ENCODE data around the gene POU2AF2. TPM values are rescaled to one million over a fixed set of nuclear protein-coding genes. Genes with fewer than 3 reads are reported as not detected.

Gene POU2AF2, protein sequence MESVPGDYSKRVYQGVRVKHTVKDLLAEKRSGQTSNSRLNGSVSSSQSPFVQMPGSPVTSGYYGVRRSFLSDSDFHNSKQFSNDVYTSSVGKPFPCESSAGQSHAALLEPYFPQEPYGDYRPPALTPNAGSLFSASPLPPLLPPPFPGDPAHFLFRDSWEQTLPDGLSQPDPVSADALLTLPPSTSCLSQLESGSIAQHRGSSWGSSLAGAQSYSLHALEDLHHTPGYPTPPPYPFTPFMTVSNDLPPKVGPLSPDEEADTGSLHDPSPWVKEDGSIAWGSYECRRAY
- under 1 TPM in 1 of 4 donors, not detected in 3; 0.66 TPM for total RNA-seq

DNA sequence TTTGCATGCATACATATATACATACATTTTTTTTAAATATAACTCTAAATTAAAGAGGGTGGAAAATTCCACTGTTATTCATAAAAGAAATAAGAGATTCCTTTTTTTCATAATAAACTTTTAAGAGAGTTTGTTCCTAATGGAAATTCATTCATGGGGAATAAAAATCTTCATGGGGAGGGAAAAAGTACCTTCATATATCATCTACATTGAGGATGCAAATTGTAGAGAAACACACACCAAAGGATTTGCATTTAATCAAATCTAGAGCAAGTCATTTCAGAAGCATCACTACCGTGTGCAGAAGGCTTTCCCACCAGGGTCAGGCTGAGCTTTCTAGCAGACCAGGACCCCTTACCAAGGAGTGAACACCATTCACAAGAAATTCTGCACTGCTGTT lies at the start of gene POU2AF2:
TSS of gene POU2AF2 (plus strand) at position 301 of the 400 bp plus-strand sequence. CDS start 129 bp downstream, outside the sequence.
- H3K36me3 ChIP-seq = no peaks in the 10 kb centered on the region
- no peaks in the 10 kb centered on the region for H3K4me1 ChIP-seq
- intact Hi-C loops (cut with DNase I) = no loop called here
- H3K9me3 ChIP-seq = no peaks in the 10 kb centered on the region
- TF ChIP-seq POLR2AphosphoS5 (IDR thresholded peaks at IDR 0.05) (no peak), POLR2A (IDR thresholded peaks at IDR 0.05; ENCODE audit: low read depth) (no peak), EP300 (IDR thresholded peaks at IDR 0.05) (no peak)
- TF ChIP-seq, protein P1, sequence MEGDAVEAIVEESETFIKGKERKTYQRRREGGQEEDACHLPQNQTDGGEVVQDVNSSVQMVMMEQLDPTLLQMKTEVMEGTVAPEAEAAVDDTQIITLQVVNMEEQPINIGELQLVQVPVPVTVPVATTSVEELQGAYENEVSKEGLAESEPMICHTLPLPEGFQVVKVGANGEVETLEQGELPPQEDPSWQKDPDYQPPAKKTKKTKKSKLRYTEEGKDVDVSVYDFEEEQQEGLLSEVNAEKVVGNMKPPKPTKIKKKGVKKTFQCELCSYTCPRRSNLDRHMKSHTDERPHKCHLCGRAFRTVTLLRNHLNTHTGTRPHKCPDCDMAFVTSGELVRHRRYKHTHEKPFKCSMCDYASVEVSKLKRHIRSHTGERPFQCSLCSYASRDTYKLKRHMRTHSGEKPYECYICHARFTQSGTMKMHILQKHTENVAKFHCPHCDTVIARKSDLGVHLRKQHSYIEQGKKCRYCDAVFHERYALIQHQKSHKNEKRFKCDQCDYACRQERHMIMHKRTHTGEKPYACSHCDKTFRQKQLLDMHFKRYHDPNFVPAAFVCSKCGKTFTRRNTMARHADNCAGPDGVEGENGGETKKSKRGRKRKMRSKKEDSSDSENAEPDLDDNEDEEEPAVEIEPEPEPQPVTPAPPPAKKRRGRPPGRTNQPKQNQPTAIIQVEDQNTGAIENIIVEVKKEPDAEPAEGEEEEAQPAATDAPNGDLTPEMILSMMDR (IDR thresholded peaks at IDR 0.05) = no peak
- H3K27ac ChIP-seq (replicated peaks in 1 of 4) = no peak within 1 kb of the TSS
- H3K27me3 ChIP-seq = peaks cover 0 to 14% (median 0%) of the 10 kb centered on the region in 4 donors
- 94% methylated on average over 1 of the region's 1 CpG for WGBS
- DNase-seq (ENCODE audit: extremely low spot score) = no peak
- H3K4me3 ChIP-seq = no peak within 1 kb of the TSS

DNA sequence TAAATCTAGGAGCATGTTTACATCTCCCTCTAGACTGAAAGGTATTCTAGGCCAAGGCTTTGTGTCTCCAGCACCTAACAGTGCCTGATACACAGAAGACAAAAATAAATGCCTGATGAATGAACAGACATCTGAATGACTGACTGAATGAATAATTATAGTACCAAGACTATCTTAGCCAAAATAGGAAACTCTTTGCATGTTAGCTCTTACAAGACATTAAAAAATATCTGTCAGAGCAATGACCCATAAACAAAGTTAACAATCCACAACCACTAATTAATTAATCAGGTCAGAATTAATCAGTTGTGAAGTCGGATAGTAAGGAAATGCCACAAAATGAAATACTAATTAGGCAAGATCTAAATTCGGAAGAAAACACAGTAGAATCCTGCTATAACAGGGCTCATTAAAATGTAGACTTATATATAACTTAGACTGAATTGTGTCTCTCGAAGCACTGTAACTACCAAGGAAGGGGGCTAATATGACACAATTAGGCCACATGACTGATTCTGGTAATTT lies 45.5 kb upstream of the POU2AF2 start:
- Histone ChIP-seq H3K4me1 (no peaks in the 10 kb centered on the region), H3K27ac (replicated peaks in 1 of 4) (no peak overlapping the region), H3K27me3 (no peaks in the 10 kb centered on the region), H3K9me3 (no peaks in the 10 kb centered on the region), H3K36me3 (no peaks in the 10 kb centered on the region), H3K4me3 (no peak overlapping the region)
- DNase-seq (ENCODE audit: extremely low spot score) = no peak
- 61% methylated on average over 3 of the region's 3 CpGs for WGBS
- intact Hi-C loops (cut with DNase I) = no loop called here
- TF ChIP-seq POLR2A (IDR thresholded peaks at IDR 0.05; ENCODE audit: low read depth) (no peak), EP300 (IDR thresholded peaks at IDR 0.05) (no peak)

DNA sequence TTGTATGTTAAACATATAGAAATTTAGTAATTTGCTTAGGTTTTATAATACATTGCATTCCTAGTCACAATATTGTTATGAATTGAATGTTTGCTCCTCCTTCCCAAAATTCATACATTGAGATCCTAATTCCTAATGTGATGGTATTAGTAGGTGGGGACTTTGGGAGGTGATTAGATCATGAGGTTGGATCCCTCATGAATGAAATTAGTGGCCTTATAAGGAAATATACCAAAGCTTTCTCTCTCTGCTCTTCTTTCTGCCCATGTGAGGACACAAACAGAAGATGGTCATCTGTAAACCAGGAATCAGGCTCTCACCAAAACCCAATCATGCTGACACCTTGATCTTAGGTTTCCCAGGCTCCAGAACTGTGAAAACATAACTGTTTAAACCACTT lies 41.3 kb upstream of the POU2AF2 start:
- TF ChIP-seq POLR2AphosphoS5 (IDR thresholded peaks at IDR 0.05) (no peak), POLR2A (IDR thresholded peaks at IDR 0.05; ENCODE audit: low read depth) (no peak), EP300 (IDR thresholded peaks at IDR 0.05) (no peak)
- TF ChIP-seq, protein P1 (IDR thresholded peaks at IDR 0.05) = no peak
- no peaks in the 10 kb centered on the region for H3K27me3 ChIP-seq
- no peak overlapping the region for H3K4me3 ChIP-seq
- H3K27ac ChIP-seq (replicated peaks in 1 of 4) = no peak overlapping the region
- no peaks in the 10 kb centered on the region for H3K4me1 ChIP-seq
- no peaks in the 10 kb centered on the region for H3K36me3 ChIP-seq
- no peak for DNase-seq (ENCODE audit: extremely low spot score)
- intact Hi-C loops (cut with DNase I) = no loop called here
- H3K9me3 ChIP-seq = no peaks in the 10 kb centered on the region

DNA sequence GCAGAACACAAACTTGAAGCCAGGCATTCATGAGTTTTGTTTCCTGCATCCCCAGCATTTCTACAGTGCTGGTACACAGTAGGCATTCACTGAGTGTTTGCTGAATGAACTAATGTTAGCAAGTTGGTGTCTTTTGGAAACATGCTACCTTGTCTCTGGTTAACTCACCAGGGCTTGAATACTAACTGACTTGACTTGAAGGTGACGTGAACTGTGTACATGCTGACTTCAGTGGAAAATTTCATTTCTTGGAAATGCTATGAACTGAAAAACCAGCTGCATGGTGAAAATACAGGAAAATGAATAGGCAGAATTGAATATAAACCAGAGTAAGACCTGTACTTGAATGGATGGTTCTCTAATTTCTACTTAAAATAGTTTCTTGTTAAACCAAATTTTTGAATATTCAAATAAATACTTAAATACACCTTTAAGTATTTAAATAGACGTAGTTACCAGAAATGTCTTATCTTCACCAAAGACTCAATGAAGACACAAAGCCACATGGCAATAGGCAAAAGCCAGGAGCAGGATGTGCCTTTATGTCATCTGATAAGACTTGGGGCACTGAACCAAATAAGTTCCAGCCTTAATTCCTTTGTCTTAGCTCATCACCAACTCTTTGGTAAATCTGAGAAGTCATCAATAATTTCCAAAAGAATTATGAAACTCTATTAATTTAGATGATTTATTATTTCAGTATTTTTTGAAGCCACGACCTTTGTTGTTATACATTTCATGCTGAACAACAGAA lies 39.7 kb upstream of the POU2AF2 start:
- Histone ChIP-seq H3K4me3 (no peak overlapping the region), H3K9me3 (no peaks in the 10 kb centered on the region), H3K27me3 (no peaks in the 10 kb centered on the region), H3K36me3 (no peaks in the 10 kb centered on the region), H3K4me1 (no peaks in the 10 kb centered on the region), H3K27ac (replicated peaks in 1 of 4) (no peak overlapping the region)
- intact Hi-C loops (cut with DNase I) = no loop called here
- 90% methylated on average over 3 of the region's 3 CpGs for WGBS
- no peak for DNase-seq (ENCODE audit: extremely low spot score)
- TF ChIP-seq, protein P1 (IDR thresholded peaks at IDR 0.05) = no peak
- TF ChIP-seq EP300 (IDR thresholded peaks at IDR 0.05) (no peak), POLR2AphosphoS5 (IDR thresholded peaks at IDR 0.05) (no peak), POLR2A (IDR thresholded peaks at IDR 0.05; ENCODE audit: low read depth) (no peak)

DNA sequence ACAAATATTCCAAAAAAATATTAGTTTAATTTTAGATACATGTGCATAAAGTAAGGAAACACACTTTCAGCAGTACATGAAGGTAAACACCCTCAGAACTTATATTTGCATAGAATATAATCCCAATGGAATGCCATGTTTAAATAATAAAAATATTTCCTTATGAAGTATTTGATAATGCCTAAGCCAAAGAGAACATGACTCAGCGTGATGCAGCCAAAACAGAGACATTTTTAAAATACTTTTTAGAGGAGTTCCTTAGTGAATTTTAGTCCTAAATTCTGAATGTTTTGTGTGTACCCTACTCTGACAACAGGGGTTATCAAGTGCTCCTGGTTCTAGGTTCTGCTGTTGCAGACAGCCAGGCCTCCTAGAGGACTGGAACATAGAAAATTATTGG lies 39.1 kb upstream of the POU2AF2 start:
- no peak overlapping the region for H3K4me3 ChIP-seq
- H3K27ac ChIP-seq (replicated peaks in 1 of 4) = no peak overlapping the region
- WGBS = 59% methylated on average over 1 of the region's 1 CpG

More for the DNA sequence above, 39.1 kb upstream of the POU2AF2 start:
- H3K36me3 ChIP-seq = no peaks in the 10 kb centered on the region
- no peaks in the 10 kb centered on the region for H3K4me1 ChIP-seq
- intact Hi-C loops (cut with DNase I) = no loop called here
- no peak for DNase-seq (ENCODE audit: extremely low spot score)
- TF ChIP-seq EP300 (IDR thresholded peaks at IDR 0.05) (no peak), POLR2AphosphoS5 (IDR thresholded peaks at IDR 0.05) (no peak), POLR2A (IDR thresholded peaks at IDR 0.05; ENCODE audit: low read depth) (no peak)
- TF ChIP-seq, protein P1 (IDR thresholded peaks at IDR 0.05) = no peak
- no peaks in the 10 kb centered on the region for H3K27me3 ChIP-seq
- no peaks in the 10 kb centered on the region for H3K9me3 ChIP-seq

Measured in esophagus muscularis mucosa (tissue), 4 donors.